WTC11 (cell line): Measurements from ENCODE around the gene CRISP1.

Experiments
- ESRRA ChIP-seq: sonication (generic); formaldehyde crosslinking; IDR thresholded peaks from 2 replicates; pipeline ENCODE4 v1.8.1; 2022; ENCODE audit warnings: mild to moderate bottlenecking, missing genetic modification reagents, borderline replicate concordance
- IRF2 ChIP-seq: sonication (generic); formaldehyde crosslinking; IDR thresholded peaks from 2 replicates; pipeline ENCODE4 v1.8.0; 2022; ENCODE audit warnings: low read depth, missing genetic modification reagents, borderline replicate concordance
- MYBL2 ChIP-seq: sonication (generic); formaldehyde crosslinking; IDR thresholded peaks from 2 replicates; pipeline ENCODE4 v1.8.1; 2023; ENCODE audit warnings: mild to moderate bottlenecking, moderate library complexity, missing genetic modification reagents
- TCF7 ChIP-seq: sonication (generic); formaldehyde crosslinking; IDR thresholded peaks from 2 replicates; pipeline ENCODE4 v1.8.0; 2022; ENCODE audit warnings: mild to moderate bottlenecking, low read depth, missing genetic modification reagents, moderate library complexity
- TEAD4 ChIP-seq: sonication (generic); formaldehyde crosslinking; IDR thresholded peaks from 2 replicates; pipeline ENCODE4 v1.8.0; 2022; ENCODE audit warnings: mild to moderate bottlenecking, missing genetic modification reagents
- ZNF138 ChIP-seq: sonication (generic); formaldehyde crosslinking; conservative IDR thresholded peaks from 2 replicates; pipeline ENCODE4 v1.8.1; 2022; ENCODE audit warnings: mild to moderate bottlenecking, moderate library complexity, missing genetic modification reagents
- ZNF232 ChIP-seq: sonication (generic); formaldehyde crosslinking; IDR thresholded peaks from 2 replicates; pipeline ENCODE4 v1.8.0; 2022; ENCODE audit warnings: mild to moderate bottlenecking, missing genetic modification reagents
- TF ChIP-seq, protein P1 (sequence below): fragments of 200-600 bp; IDR thresholded peaks from 2 replicates; pipeline ENCODE4 v1.8.0; 2022; ENCODE audit warnings: antibody characterized with exemption
- TF ChIP-seq, protein P2 (sequence below): sonication (generic); formaldehyde crosslinking; IDR thresholded peaks from 2 replicates; pipeline ENCODE4 v1.8.1; 2022; ENCODE audit warnings: mild to moderate bottlenecking, moderate library complexity, missing genetic modification reagents
- TF ChIP-seq, protein P3 (sequence below): sonication (generic); formaldehyde crosslinking; IDR thresholded peaks from 2 replicates; pipeline ENCODE4 v1.8.0; 2023; ENCODE audit warnings: missing genetic modification reagents, mild to moderate bottlenecking, borderline replicate concordance
- TF ChIP-seq, protein P4 (sequence below): sonication (generic); formaldehyde crosslinking; IDR thresholded peaks from 2 replicates; pipeline ENCODE4 v1.8.0; 2022; ENCODE audit warnings: mild to moderate bottlenecking, missing genetic modification reagents

DNA sequence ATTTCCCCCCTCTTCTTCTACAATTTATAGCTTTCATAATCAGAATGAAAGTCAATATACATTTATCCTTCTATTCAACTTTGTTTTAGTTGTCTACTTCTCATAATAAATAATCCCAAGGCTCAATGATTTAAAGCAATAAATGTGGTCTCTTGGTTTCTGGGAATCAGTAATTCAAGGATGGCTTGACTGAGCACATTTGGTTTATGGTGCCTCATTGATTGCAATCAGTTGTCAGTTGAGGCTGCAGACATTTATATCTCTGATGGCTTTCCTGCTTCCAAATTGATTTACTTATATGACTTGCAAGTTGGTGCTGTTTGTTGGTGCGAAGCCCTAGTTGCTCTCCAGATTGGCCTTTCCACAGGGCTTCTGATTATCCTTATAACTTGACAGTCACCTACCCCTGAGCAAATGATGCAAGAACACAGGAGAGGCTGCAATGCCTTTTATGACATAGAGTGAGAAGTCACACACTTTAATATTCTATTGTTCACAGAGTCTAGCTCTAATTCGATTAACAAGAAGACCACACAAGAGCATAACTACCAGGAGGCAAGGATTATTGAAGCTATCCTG is 2.7 kb upstream of the CRISP1 start:
- TF ChIP-seq, protein P1, sequence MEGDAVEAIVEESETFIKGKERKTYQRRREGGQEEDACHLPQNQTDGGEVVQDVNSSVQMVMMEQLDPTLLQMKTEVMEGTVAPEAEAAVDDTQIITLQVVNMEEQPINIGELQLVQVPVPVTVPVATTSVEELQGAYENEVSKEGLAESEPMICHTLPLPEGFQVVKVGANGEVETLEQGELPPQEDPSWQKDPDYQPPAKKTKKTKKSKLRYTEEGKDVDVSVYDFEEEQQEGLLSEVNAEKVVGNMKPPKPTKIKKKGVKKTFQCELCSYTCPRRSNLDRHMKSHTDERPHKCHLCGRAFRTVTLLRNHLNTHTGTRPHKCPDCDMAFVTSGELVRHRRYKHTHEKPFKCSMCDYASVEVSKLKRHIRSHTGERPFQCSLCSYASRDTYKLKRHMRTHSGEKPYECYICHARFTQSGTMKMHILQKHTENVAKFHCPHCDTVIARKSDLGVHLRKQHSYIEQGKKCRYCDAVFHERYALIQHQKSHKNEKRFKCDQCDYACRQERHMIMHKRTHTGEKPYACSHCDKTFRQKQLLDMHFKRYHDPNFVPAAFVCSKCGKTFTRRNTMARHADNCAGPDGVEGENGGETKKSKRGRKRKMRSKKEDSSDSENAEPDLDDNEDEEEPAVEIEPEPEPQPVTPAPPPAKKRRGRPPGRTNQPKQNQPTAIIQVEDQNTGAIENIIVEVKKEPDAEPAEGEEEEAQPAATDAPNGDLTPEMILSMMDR, result no peak
- TF ChIP-seq ESRRA (CRISPR knock-in tag), result no peak
- TF ChIP-seq, protein P2, sequence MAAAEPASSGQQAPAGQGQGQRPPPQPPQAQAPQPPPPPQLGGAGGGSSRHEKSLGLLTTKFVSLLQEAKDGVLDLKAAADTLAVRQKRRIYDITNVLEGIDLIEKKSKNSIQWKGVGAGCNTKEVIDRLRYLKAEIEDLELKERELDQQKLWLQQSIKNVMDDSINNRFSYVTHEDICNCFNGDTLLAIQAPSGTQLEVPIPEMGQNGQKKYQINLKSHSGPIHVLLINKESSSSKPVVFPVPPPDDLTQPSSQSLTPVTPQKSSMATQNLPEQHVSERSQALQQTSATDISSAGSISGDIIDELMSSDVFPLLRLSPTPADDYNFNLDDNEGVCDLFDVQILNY, result no peak
- no peak for TF ChIP-seq IRF2 (CRISPR knock-in tag)
- TF ChIP-seq, protein P3, sequence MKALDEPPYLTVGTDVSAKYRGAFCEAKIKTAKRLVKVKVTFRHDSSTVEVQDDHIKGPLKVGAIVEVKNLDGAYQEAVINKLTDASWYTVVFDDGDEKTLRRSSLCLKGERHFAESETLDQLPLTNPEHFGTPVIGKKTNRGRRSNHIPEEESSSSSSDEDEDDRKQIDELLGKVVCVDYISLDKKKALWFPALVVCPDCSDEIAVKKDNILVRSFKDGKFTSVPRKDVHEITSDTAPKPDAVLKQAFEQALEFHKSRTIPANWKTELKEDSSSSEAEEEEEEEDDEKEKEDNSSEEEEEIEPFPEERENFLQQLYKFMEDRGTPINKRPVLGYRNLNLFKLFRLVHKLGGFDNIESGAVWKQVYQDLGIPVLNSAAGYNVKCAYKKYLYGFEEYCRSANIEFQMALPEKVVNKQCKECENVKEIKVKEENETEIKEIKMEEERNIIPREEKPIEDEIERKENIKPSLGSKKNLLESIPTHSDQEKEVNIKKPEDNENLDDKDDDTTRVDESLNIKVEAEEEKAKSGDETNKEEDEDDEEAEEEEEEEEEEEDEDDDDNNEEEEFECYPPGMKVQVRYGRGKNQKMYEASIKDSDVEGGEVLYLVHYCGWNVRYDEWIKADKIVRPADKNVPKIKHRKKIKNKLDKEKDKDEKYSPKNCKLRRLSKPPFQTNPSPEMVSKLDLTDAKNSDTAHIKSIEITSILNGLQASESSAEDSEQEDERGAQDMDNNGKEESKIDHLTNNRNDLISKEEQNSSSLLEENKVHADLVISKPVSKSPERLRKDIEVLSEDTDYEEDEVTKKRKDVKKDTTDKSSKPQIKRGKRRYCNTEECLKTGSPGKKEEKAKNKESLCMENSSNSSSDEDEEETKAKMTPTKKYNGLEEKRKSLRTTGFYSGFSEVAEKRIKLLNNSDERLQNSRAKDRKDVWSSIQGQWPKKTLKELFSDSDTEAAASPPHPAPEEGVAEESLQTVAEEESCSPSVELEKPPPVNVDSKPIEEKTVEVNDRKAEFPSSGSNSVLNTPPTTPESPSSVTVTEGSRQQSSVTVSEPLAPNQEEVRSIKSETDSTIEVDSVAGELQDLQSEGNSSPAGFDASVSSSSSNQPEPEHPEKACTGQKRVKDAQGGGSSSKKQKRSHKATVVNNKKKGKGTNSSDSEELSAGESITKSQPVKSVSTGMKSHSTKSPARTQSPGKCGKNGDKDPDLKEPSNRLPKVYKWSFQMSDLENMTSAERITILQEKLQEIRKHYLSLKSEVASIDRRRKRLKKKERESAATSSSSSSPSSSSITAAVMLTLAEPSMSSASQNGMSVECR (CRISPR knock-in tag), result no peak
- TF ChIP-seq ZNF232 (CRISPR knock-in tag), result no peak
- TF ChIP-seq MYBL2 (CRISPR knock-in tag), result no peak
- TF ChIP-seq ZNF138 (CRISPR knock-in tag), result no peak
- TF ChIP-seq TCF7, result no peak
- TF ChIP-seq, protein P4, sequence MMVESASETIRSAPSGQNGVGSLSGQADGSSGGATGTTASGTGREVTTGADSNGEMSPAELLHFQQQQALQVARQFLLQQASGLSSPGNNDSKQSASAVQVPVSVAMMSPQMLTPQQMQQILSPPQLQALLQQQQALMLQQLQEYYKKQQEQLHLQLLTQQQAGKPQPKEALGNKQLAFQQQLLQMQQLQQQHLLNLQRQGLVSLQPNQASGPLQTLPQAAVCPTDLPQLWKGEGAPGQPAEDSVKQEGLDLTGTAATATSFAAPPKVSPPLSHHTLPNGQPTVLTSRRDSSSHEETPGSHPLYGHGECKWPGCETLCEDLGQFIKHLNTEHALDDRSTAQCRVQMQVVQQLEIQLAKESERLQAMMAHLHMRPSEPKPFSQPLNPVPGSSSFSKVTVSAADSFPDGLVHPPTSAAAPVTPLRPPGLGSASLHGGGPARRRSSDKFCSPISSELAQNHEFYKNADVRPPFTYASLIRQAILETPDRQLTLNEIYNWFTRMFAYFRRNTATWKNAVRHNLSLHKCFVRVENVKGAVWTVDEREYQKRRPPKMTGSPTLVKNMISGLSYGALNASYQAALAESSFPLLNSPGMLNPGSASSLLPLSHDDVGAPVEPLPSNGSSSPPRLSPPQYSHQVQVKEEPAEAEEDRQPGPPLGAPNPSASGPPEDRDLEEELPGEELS (CRISPR knock-in tag), result no peak
- TF ChIP-seq TEAD4 (CRISPR knock-in tag), result no peak
